ENCODE data around the gene RAP1A.
"Not testable (repeated sequence)": the region's sequence is repeated elsewhere in the genome, so short reads cannot be mapped to it uniquely, and the experiment has no call there.

Gene RAP1A

DNA sequence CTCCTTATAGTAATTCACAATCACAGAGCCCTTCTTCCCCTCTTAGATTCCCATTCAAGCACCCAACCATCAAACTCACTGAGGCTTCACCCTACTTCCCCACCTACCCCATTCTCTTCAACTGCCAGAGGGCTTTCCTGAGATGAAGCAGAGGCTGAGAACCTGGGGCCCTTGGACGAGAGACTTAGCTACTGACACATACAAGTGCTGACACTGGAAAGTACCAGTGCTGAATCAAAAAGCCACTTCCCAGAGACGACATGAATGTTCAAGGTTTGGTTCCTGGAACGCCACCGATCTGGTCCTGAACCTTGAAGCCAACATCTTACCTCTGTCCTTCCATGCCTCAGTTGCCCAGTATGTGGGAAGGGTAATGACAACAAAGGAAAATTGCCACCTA lies 16.6 kb upstream of the RAP1A start:
- H3K9me3 Mint-ChIP-seq = no peaks in the 10 kb centered on the region
- no peak for ATAC-seq (replicated peaks)
- peak overlapping the region; percentile 53 to 61 for H3K4me3 Mint-ChIP-seq
- no peak for DNase-seq
- H3K27ac Mint-ChIP-seq = peak overlapping the region; percentile 78 to 92
- peaks cover 62 to 81% of the 10 kb centered on the region in 2 donors for H3K4me1 Mint-ChIP-seq (ENCODE audit: low read depth in 2 of 2)
- peaks cover 9% of the 10 kb centered on the region for H3K36me3 Mint-ChIP-seq (ENCODE audit: insufficient read depth)
- no peaks in the 10 kb centered on the region for H3K27me3 Mint-ChIP-seq

DNA sequence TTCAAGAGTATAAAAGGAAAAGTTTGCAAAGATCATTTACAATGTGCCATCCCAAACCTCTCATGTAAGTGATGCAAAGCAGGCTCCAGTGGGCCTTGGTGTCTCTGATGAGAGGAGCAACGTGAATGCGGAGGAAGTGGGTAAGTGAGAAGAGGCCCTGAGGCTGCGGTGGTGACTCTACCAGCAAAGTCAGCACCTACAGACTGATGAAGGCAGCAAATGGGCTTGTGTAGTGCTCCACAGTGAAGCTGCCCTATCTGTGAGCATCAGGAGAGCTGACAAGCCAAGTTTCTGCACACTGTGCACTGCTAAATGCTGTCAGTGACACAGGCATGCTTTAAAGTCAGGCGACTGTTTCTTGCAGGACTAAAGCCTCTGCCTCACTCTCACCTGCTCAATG lies 15.6 kb upstream of the RAP1A start:
- peak overlapping the region; percentile 53 to 61 for H3K4me3 Mint-ChIP-seq
- H3K36me3 Mint-ChIP-seq (ENCODE audit: insufficient read depth) = peaks cover 8% of the 10 kb centered on the region
- peak; percentile 65 to 68 (median 66) for DNase-seq
- H3K4me1 Mint-ChIP-seq (ENCODE audit: low read depth in 2 of 2) = peaks cover 52 to 73% of the 10 kb centered on the region in 2 donors
- H3K9me3 Mint-ChIP-seq = no peaks in the 10 kb centered on the region
- peak overlapping the region; percentile 78 to 92 for H3K27ac Mint-ChIP-seq
- peak; percentile 98 for ATAC-seq (replicated peaks)
- no peaks in the 10 kb centered on the region for H3K27me3 Mint-ChIP-seq

DNA sequence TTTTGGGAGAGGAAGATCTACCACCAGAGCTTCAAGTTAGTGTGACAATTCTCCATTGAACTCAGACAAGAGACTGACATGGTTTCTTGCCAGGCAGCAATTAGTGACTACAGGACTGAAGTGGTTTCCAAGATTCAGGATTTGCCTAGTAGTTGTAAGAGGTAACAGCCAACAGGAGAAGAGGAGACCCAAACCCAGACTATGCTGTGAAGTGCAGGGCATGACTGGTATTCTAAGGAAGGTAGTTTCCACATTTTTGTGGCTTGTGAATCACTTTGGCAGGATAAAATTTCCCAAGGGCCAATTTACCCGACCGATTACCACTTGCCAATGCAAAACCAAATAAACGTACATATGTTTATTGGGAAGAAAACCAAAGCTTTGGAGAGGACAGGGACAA lies 14.7 kb upstream of the RAP1A start:
- H3K4me3 Mint-ChIP-seq = peak overlapping the region; percentile 53 to 61

DNA sequence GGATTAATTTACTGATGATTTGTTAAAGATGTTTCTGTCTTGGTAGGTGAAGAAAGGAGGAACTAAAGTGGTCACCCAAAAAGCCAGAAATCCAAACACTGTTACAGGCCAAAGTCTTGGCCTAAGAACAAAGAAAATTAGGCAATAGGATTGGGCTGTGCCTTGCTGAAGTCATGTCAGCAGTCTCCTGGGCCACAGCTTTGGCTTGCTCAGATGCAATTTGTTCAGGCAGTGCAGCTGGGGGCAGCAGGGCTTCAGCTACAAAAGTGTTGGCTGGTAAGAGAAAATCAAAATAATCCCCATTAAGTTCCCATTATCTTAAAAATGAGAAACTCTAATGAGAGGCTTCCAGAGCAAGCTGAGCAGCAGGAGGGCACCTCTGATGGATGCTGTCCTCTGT lies 14.0 kb upstream of the RAP1A start:
- Mint-ChIP-seq H3K4me1 (ENCODE audit: low read depth in 2 of 2) (peaks cover 42 to 60% of the 10 kb centered on the region in 2 donors), H3K27ac (peak overlapping the region; percentile 78 to 92), H3K9me3 (no peaks in the 10 kb centered on the region), H3K27me3 (no peaks in the 10 kb centered on the region), H3K4me3 (peak overlapping the region in 1 of 2 donors; percentile 6), H3K36me3 (ENCODE audit: insufficient read depth) (peaks cover 8% of the 10 kb centered on the region)
- no peak for ATAC-seq (replicated peaks)
- DNase-seq = no peak

More for the DNA sequence above, 14.7 kb upstream of the RAP1A start:
- ATAC-seq (replicated peaks) (no peak), DNase-seq (no peak)
- no peaks in the 10 kb centered on the region for H3K9me3 Mint-ChIP-seq
- peaks cover 8% of the 10 kb centered on the region for H3K36me3 Mint-ChIP-seq (ENCODE audit: insufficient read depth)
- H3K4me1 Mint-ChIP-seq (ENCODE audit: low read depth in 2 of 2) = peaks cover 49 to 66% of the 10 kb centered on the region in 2 donors
- peak overlapping the region; percentile 78 to 92 for H3K27ac Mint-ChIP-seq
- no peaks in the 10 kb centered on the region for H3K27me3 Mint-ChIP-seq

GRCh38 chr1:111606457-111607215 lies 13.0 kb upstream of the RAP1A start:
- not testable (repeated sequence) for H3K36me3 Mint-ChIP-seq (ENCODE audit: insufficient read depth); H3K9me3 Mint-ChIP-seq; DNase-seq; H3K27me3 Mint-ChIP-seq; ATAC-seq (replicated peaks)
- Mint-ChIP-seq H3K4me3 (peak overlapping the region; percentile 42 to 66), H3K27ac (peak overlapping the region; percentile 76 to 78), H3K4me1 (ENCODE audit: low read depth in 2 of 2) (peaks cover 36 to 49% of the 10 kb centered on the region in 2 donors)

GRCh38 chr1:111608528-111608927 lies 11.1 kb upstream of the RAP1A start:
- H3K36me3 Mint-ChIP-seq (ENCODE audit: insufficient read depth); H3K27ac Mint-ChIP-seq; H3K9me3 Mint-ChIP-seq; H3K4me3 Mint-ChIP-seq; H3K27me3 Mint-ChIP-seq; DNase-seq; ATAC-seq (replicated peaks): not testable (repeated sequence)
- H3K4me1 Mint-ChIP-seq (ENCODE audit: low read depth in 2 of 2) = peaks cover 24 to 31% of the 10 kb centered on the region in 2 donors

DNA sequence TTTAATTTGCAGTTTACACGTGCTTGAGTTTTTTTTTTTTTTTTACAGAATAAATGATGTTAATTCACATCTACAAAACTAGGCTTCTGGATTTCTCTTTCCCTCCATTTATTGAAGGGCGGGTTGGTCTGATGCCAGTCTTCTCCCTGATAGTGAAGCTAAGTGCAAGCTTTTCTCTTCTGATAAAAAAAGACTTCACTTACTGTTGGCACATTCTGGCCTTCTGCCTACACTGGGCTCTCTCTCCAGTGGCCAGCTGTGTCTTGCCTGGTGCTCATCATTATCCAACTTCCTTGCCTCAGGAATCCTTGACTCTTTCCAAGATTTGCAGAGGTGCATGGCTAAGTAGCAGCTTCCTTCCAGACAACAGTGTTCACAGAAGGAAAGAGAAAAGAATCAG lies 7.6 kb upstream of the RAP1A start:
- ATAC-seq (replicated peaks) (no peak), DNase-seq (no peak)
- Mint-ChIP-seq H3K4me3 (no peak overlapping the region), H3K9me3 (no peaks in the 10 kb centered on the region), H3K4me1 (ENCODE audit: low read depth in 2 of 2) (peaks cover 15 to 20% of the 10 kb centered on the region in 2 donors), H3K36me3 (ENCODE audit: insufficient read depth) (peaks cover 3% of the 10 kb centered on the region), H3K27ac (no peak overlapping the region), H3K27me3 (no peaks in the 10 kb centered on the region)

GRCh38 chr1:111615870-111616715 lies 3.5 kb upstream of the RAP1A start:
- Mint-ChIP-seq H3K36me3 (ENCODE audit: insufficient read depth) (peaks cover 7% of the 10 kb centered on the region), H3K27ac (peak overlapping the region; percentile 25 to 26), H3K9me3 (no peaks in the 10 kb centered on the region), H3K4me1 (ENCODE audit: low read depth in 2 of 2) (peaks cover 32 to 47% of the 10 kb centered on the region in 2 donors), H3K27me3 (no peaks in the 10 kb centered on the region), H3K4me3 (peak overlapping the region; percentile 6 to 46)
- DNase-seq (peak; percentile 41 to 45 (median 44)), ATAC-seq (replicated peaks) (peak; percentile 52)

DNA sequence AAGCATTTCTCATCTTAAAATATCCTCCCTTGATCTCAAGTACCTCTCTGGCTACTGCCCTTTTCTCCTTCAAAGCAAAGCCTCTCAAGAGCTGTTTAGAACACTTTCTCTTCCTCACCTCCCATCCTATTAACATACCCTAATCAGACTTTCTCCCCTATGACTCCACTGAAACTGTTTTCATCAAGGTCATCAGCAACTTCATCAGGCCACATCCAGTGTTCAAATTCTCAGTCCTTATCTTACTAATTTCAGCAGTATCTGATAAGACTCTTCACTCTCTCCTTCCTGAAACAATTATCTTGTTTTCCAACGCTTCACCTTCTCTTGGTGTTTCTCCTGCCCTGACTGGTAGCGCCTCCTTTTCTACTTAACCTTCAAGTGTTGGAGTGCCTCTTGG lies 1.5 kb upstream of the RAP1A start:
- H3K4me1 Mint-ChIP-seq (ENCODE audit: low read depth in 2 of 2) = peaks cover 51 to 66% of the 10 kb centered on the region in 2 donors
- no peak for ATAC-seq (replicated peaks)
- no peak for DNase-seq
- H3K4me3 Mint-ChIP-seq = peak overlapping the region; percentile 2 to 96
- H3K9me3 Mint-ChIP-seq = no peaks in the 10 kb centered on the region
- peak overlapping the region in 1 of 2 donors; percentile 38 for H3K27ac Mint-ChIP-seq
- H3K36me3 Mint-ChIP-seq (ENCODE audit: insufficient read depth) = peaks cover 14% of the 10 kb centered on the region
- H3K27me3 Mint-ChIP-seq = no peaks in the 10 kb centered on the region

GRCh38 chr1:111618961-111619634 lies 491 bp upstream of the RAP1A start:
- peaks cover 12% of the 10 kb centered on the region for H3K36me3 Mint-ChIP-seq (ENCODE audit: insufficient read depth)
- H3K27ac Mint-ChIP-seq = peak overlapping the region; percentile 84 to 93
- no peaks in the 10 kb centered on the region for H3K9me3 Mint-ChIP-seq
- no peaks in the 10 kb centered on the region for H3K27me3 Mint-ChIP-seq
- ATAC-seq (replicated peaks) (peak; percentile 1), DNase-seq (no peak)
- H3K4me3 Mint-ChIP-seq = peak overlapping the region; percentile 87 to 96
- H3K4me1 Mint-ChIP-seq (ENCODE audit: low read depth in 2 of 2) = peaks cover 57 to 72% of the 10 kb centered on the region in 2 donors

- ATAC-seq (replicated peaks) (no peak), DNase-seq (no peak)
- peaks cover 12% of the 10 kb centered on the region for H3K36me3 Mint-ChIP-seq (ENCODE audit: insufficient read depth)
- H3K9me3 Mint-ChIP-seq = no peaks in the 10 kb centered on the region
- peaks cover 54 to 72% of the 10 kb centered on the region in 2 donors for H3K4me1 Mint-ChIP-seq (ENCODE audit: low read depth in 2 of 2)
- H3K27me3 Mint-ChIP-seq = no peaks in the 10 kb centered on the region
- H3K27ac Mint-ChIP-seq = peak overlapping the region; percentile 84 to 93
- H3K4me3 Mint-ChIP-seq = peak overlapping the region; percentile 87 to 96
Measured at GRCh38 chr1:111620441-111620971, 917 bp downstream of the RAP1A start.

DNA sequence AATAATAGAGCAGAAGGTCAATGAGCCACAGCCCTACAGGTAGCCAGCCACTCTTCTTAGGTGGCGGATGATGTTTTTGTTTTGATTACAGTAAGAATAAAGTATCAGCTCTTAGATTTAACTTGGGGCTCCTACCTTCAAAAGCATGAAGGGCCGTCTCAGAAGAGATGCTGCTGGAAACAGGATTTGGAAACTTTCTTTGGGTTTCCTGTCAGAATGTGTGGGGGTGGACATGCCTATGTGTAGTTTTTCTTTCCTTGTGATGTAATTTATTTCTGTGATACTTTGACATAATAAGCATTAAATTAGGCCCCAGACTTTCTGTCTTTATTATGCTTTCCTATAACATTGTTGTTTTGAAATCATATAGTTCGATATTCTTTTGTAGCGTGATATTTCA lies 1.5 kb downstream of the RAP1A start:
- Mint-ChIP-seq H3K4me1 (ENCODE audit: low read depth in 2 of 2) (peaks cover 54 to 73% of the 10 kb centered on the region in 2 donors), H3K4me3 (peak overlapping the region; percentile 87 to 96), H3K27ac (peak overlapping the region; percentile 84 to 93), H3K27me3 (no peaks in the 10 kb centered on the region), H3K9me3 (no peaks in the 10 kb centered on the region), H3K36me3 (ENCODE audit: insufficient read depth) (peaks cover 12% of the 10 kb centered on the region)
- no peak for ATAC-seq (replicated peaks)
- no peak for DNase-seq

GRCh38 chr1:111622166-111622565 lies 2.6 kb downstream of the RAP1A start:
- peaks cover 12% of the 10 kb centered on the region for H3K36me3 Mint-ChIP-seq (ENCODE audit: insufficient read depth)
- peak overlapping the region; percentile 84 to 93 for H3K27ac Mint-ChIP-seq

More at GRCh38 chr1:111622166-111622565, 2.6 kb downstream of the RAP1A start:
- Mint-ChIP-seq H3K4me1 (ENCODE audit: low read depth in 2 of 2) (peaks cover 48 to 68% of the 10 kb centered on the region in 2 donors), H3K4me3 (peak overlapping the region; percentile 87 to 96), H3K27me3 (no peaks in the 10 kb centered on the region), H3K9me3 (no peaks in the 10 kb centered on the region)
- no peak for DNase-seq
- ATAC-seq (replicated peaks) = no peak
